ENCODE data around the gene MOB3A. TPM values are rescaled to one million over a fixed set of nuclear protein-coding genes. Genes with fewer than 3 reads are reported as not detected.

The MOB3A gene
- total and polyA plus RNA-seq, 10 of the 15 experiments (the other 5 are each of a cell fraction or from before 2014, with no cell fraction given): 7.5 to 229 (median 79.4) TPM

DNA sequence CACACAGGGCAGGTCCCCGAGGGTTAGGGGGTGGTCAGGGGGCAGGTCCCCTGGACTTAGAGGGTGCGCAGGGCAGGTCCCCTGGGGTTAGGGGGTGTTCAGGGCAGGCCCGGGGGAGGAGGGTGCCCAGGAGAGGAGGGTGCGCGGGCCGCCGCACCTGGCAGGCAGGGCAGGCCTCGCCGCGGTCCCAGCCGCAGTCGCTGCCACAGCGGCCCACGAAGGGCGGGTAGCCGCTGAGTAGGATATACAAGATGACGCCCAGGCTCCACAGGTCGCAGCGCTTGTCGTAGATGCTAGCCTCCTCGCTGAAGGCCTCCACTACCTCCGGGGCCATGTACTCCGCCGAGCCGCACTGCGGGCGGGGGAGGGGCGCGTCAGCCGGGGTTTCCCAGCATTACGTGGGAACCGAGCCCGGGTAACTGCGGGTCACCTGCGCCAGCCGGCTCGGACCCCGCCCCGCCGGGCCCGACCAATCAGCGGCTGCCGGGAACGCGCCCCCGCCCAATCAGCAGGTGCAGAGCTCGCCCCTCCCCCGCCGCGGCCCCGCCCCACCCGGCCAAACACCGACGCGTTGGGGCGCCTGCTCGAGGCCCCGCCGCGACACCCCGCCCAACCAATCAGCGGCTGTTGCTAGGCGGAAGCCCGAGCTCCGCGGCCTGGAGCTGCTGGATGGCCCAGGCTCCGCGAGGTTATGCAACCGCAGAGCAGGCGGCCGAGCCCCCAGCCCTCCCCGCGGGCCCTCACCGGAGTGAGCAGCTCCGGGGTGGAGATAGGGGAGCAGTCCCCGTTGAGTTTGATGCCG is 54.2 kb downstream of the MOB3A start (continued):
- TF ChIP-seq, protein P1, sequence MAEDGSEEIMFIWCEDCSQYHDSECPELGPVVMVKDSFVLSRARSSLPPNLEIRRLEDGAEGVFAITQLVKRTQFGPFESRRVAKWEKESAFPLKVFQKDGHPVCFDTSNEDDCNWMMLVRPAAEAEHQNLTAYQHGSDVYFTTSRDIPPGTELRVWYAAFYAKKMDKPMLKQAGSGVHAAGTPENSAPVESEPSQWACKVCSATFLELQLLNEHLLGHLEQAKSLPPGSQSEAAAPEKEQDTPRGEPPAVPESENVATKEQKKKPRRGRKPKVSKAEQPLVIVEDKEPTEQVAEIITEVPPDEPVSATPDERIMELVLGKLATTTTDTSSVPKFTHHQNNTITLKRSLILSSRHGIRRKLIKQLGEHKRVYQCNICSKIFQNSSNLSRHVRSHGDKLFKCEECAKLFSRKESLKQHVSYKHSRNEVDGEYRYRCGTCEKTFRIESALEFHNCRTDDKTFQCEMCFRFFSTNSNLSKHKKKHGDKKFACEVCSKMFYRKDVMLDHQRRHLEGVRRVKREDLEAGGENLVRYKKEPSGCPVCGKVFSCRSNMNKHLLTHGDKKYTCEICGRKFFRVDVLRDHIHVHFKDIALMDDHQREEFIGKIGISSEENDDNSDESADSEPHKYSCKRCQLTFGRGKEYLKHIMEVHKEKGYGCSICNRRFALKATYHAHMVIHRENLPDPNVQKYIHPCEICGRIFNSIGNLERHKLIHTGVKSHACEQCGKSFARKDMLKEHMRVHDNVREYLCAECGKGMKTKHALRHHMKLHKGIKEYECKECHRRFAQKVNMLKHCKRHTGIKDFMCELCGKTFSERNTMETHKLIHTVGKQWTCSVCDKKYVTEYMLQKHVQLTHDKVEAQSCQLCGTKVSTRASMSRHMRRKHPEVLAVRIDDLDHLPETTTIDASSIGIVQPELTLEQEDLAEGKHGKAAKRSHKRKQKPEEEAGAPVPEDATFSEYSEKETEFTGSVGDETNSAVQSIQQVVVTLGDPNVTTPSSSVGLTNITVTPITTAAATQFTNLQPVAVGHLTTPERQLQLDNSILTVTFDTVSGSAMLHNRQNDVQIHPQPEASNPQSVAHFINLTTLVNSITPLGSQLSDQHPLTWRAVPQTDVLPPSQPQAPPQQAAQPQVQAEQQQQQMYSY (CRISPR knock-in tag; IDR thresholded peaks at IDR 0.05): no peak
- TF ChIP-seq ZZZ3 (IDR thresholded peaks at IDR 0.05; ENCODE audit: control insufficient read depth, insufficient read length, low read depth): no peak
- TF ChIP-seq, protein P2, sequence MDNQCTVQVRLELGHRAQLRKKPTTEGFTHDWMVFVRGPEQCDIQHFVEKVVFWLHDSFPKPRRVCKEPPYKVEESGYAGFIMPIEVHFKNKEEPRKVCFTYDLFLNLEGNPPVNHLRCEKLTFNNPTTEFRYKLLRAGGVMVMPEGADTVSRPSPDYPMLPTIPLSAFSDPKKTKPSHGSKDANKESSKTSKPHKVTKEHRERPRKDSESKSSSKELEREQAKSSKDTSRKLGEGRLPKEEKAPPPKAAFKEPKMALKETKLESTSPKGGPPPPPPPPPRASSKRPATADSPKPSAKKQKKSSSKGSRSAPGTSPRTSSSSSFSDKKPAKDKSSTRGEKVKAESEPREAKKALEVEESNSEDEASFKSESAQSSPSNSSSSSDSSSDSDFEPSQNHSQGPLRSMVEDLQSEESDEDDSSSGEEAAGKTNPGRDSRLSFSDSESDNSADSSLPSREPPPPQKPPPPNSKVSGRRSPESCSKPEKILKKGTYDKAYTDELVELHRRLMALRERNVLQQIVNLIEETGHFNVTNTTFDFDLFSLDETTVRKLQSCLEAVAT (IDR thresholded peaks at IDR 0.05): no peak
- TF ChIP-seq ZNF274 (IDR thresholded peaks at IDR 0.05; ENCODE audit: insufficient read depth, insufficient read length): no peak
- TF ChIP-seq BCL11A (IDR thresholded peaks at IDR 0.05; ENCODE audit: low read depth, low read length): 0 out of 2 replicates have a peak, but pooled peaks have one; percentile 8
- no peak for TF ChIP-seq ATF7 (IDR thresholded peaks at IDR 0.05; ENCODE audit: low read depth)
- TF ChIP-seq HSF1 (IDR thresholded peaks at IDR 0.05; ENCODE audit: low read depth, low read length): no peak
- TF ChIP-seq ASH2L (IDR thresholded peaks at IDR 0.05; ENCODE audit: borderline replicate concordance, low read depth): no peak
- TF ChIP-seq IRF4 (IDR thresholded peaks at IDR 0.05; ENCODE audit: low read depth, low read length): no peak
- TF ChIP-seq, protein P3, sequence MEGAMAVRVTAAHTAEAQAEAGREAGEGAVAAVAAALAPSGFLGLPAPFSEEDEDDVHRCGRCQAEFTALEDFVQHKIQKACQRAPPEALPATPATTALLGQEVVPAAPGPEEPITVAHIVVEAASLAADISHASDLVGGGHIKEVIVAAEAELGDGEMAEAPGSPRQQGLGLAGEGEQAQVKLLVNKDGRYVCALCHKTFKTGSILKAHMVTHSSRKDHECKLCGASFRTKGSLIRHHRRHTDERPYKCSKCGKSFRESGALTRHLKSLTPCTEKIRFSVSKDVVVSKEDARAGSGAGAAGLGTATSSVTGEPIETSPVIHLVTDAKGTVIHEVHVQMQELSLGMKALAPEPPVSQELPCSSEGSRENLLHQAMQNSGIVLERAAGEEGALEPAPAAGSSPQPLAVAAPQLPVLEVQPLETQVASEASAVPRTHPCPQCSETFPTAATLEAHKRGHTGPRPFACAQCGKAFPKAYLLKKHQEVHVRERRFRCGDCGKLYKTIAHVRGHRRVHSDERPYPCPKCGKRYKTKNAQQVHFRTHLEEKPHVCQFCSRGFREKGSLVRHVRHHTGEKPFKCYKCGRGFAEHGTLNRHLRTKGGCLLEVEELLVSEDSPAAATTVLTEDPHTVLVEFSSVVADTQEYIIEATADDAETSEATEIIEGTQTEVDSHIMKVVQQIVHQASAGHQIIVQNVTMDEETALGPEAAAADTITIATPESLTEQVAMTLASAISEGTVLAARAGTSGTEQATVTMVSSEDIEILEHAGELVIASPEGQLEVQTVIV (IDR thresholded peaks at IDR 0.05; ENCODE audit: borderline replicate concordance, partially characterized antibody): peak; percentile 47
- TF ChIP-seq, protein P4, sequence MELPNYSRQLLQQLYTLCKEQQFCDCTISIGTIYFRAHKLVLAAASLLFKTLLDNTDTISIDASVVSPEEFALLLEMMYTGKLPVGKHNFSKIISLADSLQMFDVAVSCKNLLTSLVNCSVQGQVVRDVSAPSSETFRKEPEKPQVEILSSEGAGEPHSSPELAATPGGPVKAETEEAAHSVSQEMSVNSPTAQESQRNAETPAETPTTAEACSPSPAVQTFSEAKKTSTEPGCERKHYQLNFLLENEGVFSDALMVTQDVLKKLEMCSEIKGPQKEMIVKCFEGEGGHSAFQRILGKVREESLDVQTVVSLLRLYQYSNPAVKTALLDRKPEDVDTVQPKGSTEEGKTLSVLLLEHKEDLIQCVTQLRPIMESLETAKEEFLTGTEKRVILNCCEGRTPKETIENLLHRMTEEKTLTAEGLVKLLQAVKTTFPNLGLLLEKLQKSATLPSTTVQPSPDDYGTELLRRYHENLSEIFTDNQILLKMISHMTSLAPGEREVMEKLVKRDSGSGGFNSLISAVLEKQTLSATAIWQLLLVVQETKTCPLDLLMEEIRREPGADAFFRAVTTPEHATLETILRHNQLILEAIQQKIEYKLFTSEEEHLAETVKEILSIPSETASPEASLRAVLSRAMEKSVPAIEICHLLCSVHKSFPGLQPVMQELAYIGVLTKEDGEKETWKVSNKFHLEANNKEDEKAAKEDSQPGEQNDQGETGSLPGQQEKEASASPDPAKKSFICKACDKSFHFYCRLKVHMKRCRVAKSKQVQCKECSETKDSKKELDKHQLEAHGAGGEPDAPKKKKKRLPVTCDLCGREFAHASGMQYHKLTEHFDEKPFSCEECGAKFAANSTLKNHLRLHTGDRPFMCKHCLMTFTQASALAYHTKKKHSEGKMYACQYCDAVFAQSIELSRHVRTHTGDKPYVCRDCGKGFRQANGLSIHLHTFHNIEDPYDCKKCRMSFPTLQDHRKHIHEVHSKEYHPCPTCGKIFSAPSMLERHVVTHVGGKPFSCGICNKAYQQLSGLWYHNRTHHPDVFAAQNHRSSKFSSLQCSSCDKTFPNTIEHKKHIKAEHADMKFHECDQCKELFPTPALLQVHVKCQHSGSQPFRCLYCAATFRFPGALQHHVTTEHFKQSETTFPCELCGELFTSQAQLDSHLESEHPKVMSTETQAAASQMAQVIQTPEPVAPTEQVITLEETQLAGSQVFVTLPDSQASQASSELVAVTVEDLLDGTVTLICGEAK (IDR thresholded peaks at IDR 0.05; ENCODE audit: borderline replicate concordance): no peak
- TF ChIP-seq, protein P5, sequence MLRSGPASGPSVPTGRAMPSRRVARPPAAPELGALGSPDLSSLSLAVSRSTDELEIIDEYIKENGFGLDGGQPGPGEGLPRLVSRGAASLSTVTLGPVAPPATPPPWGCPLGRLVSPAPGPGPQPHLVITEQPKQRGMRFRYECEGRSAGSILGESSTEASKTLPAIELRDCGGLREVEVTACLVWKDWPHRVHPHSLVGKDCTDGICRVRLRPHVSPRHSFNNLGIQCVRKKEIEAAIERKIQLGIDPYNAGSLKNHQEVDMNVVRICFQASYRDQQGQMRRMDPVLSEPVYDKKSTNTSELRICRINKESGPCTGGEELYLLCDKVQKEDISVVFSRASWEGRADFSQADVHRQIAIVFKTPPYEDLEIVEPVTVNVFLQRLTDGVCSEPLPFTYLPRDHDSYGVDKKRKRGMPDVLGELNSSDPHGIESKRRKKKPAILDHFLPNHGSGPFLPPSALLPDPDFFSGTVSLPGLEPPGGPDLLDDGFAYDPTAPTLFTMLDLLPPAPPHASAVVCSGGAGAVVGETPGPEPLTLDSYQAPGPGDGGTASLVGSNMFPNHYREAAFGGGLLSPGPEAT (IDR thresholded peaks at IDR 0.05; ENCODE audit: low read depth): no peak

Data from GM12878 (cell line).